Measurements from ENCODE around the gene GLS.

GRCh38 chr2:190859347-190860297 is 21.0 kb upstream of the GLS start:
- TF ChIP-seq CTCF (IDR thresholded peaks at IDR 0.05; ENCODE audit: insufficient read depth, low read length) (no peak), REST (IDR thresholded peaks at IDR 0.05; ENCODE audit: insufficient replicate concordance, low read depth) (no peak), POLR2AphosphoS5 (IDR thresholded peaks at IDR 0.05; ENCODE audit: low read depth) (no peak), GABPA (IDR thresholded peaks at IDR 0.05; ENCODE audit: low read depth) (no peak), SPI1 (IDR thresholded peaks at IDR 0.05; ENCODE audit: borderline replicate concordance, low read depth) (no peak)
